Neural cell (in vitro differentiated cells): ENCODE results near the gene DNMT3A. TPM values are rescaled to one million over a fixed set of nuclear protein-coding genes. Genes with fewer than 3 reads are reported as not detected.

Source experiments
- H2AFZ ChIP-seq: fragments of 200-600, 300-800 bp; sonication (generic), shearing (Covaris generic); 2 replicates; pipeline ENCODE4 v1.6.0; 2014; ENCODE audit warnings: low read depth, mild to moderate bottlenecking, antibody characterized with exemption, low read length, moderate library complexity
- H3F3A ChIP-seq: fragments of 200-600 bp; shearing (Covaris generic); 2 replicates; pipeline ENCODE4 v1.6.1; 2016; ENCODE audit warnings: mild to moderate bottlenecking, moderate library complexity, mixed read lengths, antibody characterized with exemption, low read length; ENCODE audit not compliant: insufficient read depth, poor library complexity, severe bottlenecking
- H3K27ac ChIP-seq: fragments of 200-600, 300-800 bp; sonication (generic), shearing (Covaris generic); 2 replicates; pipeline ENCODE4 v1.5.1; 2014; ENCODE audit warnings: mild to moderate bottlenecking, low read length, moderate library complexity
- H3K27me3 ChIP-seq: fragments of 300-800, 200-600 bp; sonication (generic), shearing (Covaris generic); 2 replicates; pipeline ENCODE4 v1.6.0; 2014; ENCODE audit warnings: mild to moderate bottlenecking, low read depth, low read length, moderate library complexity; ENCODE audit not compliant: insufficient read depth
- H3K36me3 ChIP-seq: fragments of 300-800, 200-600 bp; sonication (generic), shearing (Covaris generic); 2 replicates; pipeline ENCODE4 v1.5.1; 2014; ENCODE audit warnings: mild to moderate bottlenecking, antibody characterized with exemption, low read length, moderate library complexity; ENCODE audit not compliant: insufficient read depth
- H3K4me2 ChIP-seq: fragments of 300-800, 200-600 bp; sonication (generic), shearing (Covaris generic); 2 replicates; pipeline ENCODE4 v1.6.0; 2014; ENCODE audit warnings: mild to moderate bottlenecking, low read length
- H3K4me3 ChIP-seq: fragments of 300-800, 200-600 bp; sonication (generic), shearing (Covaris generic); 2 replicates; pipeline ENCODE4 v1.5.1; 2014; ENCODE audit warnings: mild to moderate bottlenecking, low read length, moderate library complexity
- H3K79me2 ChIP-seq: fragments of 200-600 bp; shearing (Covaris generic); replicated peaks from 2 replicates; pipeline ENCODE4 v1.6.0; 2014; ENCODE audit warnings: mild to moderate bottlenecking, low read length, moderate library complexity; ENCODE audit not compliant: insufficient read depth
- H3K9ac ChIP-seq: fragments of 300-800, 200-600 bp; sonication (generic), shearing (Covaris generic); 2 replicates; pipeline ENCODE4 v1.6.1; 2016; ENCODE audit warnings: mild to moderate bottlenecking, low read length, mixed read lengths
- H3K9me2 ChIP-seq: fragments of 200-600 bp; shearing (Covaris generic); 2 replicates; pipeline ENCODE4 v1.6.1; 2016; ENCODE audit warnings: mild to moderate bottlenecking, low read length, mixed read lengths; ENCODE audit not compliant: insufficient read depth
- H3K9me3 ChIP-seq: fragments of 200-600, 300-800 bp; sonication (generic), shearing (Covaris generic); 2 replicates; pipeline ENCODE4 v1.6.1; 2016; ENCODE audit warnings: mild to moderate bottlenecking, mixed run types, low read length, moderate library complexity, mixed read lengths
- H4K20me1 ChIP-seq: fragments of 200-600 bp; shearing (Covaris generic); 2 replicates; pipeline ENCODE4 v1.6.1; 2016; ENCODE audit warnings: mild to moderate bottlenecking, mixed run types; ENCODE audit not compliant: insufficient read depth
- EP300 ChIP-seq: fragments of 450-650 bp; conservative IDR thresholded peaks from 2 replicates; pipeline ENCODE4 v1.6.1; 2014; ENCODE audit warnings: antibody characterized with exemption, mild to moderate bottlenecking, moderate library complexity; ENCODE audit not compliant: poor library complexity, severe bottlenecking
- EZH2 ChIP-seq: fragments of 200-600, 300-800 bp; shearing (Covaris generic), sonication (generic); IDR thresholded peaks from 2 replicates; pipeline ENCODE4 v1.6.1; 2014; ENCODE audit warnings: antibody characterized with exemption, low read length, borderline replicate concordance, mild to moderate bottlenecking; ENCODE audit not compliant: insufficient read depth, poor library complexity, severe bottlenecking
- MXI1 ChIP-seq: fragments of 450-650 bp; conservative IDR thresholded peaks from 2 replicates; pipeline ENCODE4 v1.6.1; 2014; ENCODE audit warnings: antibody characterized with exemption, mild to moderate bottlenecking; ENCODE audit not compliant: poor library complexity, severe bottlenecking
- POLR2AphosphoS5 ChIP-seq: IDR thresholded peaks from 2 replicates; pipeline ENCODE4 v1.6.1; 2012
- RAD21 ChIP-seq: fragments of 450-650 bp; conservative IDR thresholded peaks from 2 replicates; pipeline ENCODE4 v1.6.1; 2014; ENCODE audit warnings: antibody characterized with exemption, mild to moderate bottlenecking, moderate library complexity
- SMC3 ChIP-seq: fragments of 450-650 bp; conservative IDR thresholded peaks from 2 replicates; pipeline ENCODE4 v1.6.1; 2014; ENCODE audit warnings: antibody characterized with exemption, mild to moderate bottlenecking, moderate library complexity; ENCODE audit not compliant: poor library complexity
- TAF1 ChIP-seq: IDR thresholded peaks from 2 replicates; pipeline ENCODE4 v1.6.1; 2012; ENCODE audit warnings: low read depth
- polyA plus RNA-seq: library from polyadenylated mRNA; depleted of rRNA; stranded (reverse); fragments of >200 nt; gene quantifications from 2 replicates; pipeline ENCODE4 v1.2.3, GENCODE V29; 2014
- TF ChIP-seq, protein P1 (sequence below): fragments of 450-650 bp; IDR thresholded peaks from 2 replicates; pipeline ENCODE4 v1.5.1; 2014; ENCODE audit warnings: antibody characterized with exemption, mild to moderate bottlenecking, moderate library complexity; ENCODE audit not compliant: poor library complexity, severe bottlenecking
- TF ChIP-seq, protein P2 (sequence below): IDR thresholded peaks from 2 replicates; pipeline ENCODE4 v1.6.1; 2012; ENCODE audit warnings: borderline replicate concordance

DNMT3A gene
- polyA plus RNA-seq, 1 donor from 2014 or later = 33.0 TPM

DNA sequence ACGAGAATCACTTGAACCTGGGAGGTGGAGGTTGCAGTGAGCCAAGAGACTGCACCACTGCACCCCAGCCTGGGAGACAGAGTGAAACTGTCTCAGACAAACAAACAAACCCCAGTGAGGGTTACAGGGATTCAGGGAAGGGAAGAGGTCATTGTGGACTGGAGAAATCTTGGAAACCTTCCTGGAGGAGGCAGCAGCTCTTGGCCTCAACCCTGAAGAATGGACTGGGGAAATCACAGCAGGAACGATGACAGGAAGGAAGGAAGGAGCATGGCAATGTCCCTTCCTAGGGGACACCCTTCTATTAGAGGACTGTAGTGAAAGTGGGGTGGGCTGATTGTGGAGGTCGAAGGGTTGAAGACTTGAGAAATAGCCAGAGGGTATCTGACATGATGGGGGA is 72.5 kb downstream of the DNMT3A start:
- Histone ChIP-seq H3F3A (no peaks in the 10 kb centered on the region), H3K27ac (no peak overlapping the region), H3K79me2 (no peaks in the 10 kb centered on the region), H3K4me2 (no peak overlapping the region), H2AFZ (no peak overlapping the region), H3K9me3 (no peaks in the 10 kb centered on the region), H3K36me3 (no peaks in the 10 kb centered on the region), H3K9ac (no peak overlapping the region), H3K27me3 (no peaks in the 10 kb centered on the region), H4K20me1 (no peaks in the 10 kb centered on the region), H3K9me2 (no peaks in the 10 kb centered on the region), H3K4me3 (no peak overlapping the region)
- TF ChIP-seq EZH2 (no peak), MXI1 (no peak), EP300 (no peak), TAF1 (no peak), SMC3 (no peak)
- TF ChIP-seq, protein P1, sequence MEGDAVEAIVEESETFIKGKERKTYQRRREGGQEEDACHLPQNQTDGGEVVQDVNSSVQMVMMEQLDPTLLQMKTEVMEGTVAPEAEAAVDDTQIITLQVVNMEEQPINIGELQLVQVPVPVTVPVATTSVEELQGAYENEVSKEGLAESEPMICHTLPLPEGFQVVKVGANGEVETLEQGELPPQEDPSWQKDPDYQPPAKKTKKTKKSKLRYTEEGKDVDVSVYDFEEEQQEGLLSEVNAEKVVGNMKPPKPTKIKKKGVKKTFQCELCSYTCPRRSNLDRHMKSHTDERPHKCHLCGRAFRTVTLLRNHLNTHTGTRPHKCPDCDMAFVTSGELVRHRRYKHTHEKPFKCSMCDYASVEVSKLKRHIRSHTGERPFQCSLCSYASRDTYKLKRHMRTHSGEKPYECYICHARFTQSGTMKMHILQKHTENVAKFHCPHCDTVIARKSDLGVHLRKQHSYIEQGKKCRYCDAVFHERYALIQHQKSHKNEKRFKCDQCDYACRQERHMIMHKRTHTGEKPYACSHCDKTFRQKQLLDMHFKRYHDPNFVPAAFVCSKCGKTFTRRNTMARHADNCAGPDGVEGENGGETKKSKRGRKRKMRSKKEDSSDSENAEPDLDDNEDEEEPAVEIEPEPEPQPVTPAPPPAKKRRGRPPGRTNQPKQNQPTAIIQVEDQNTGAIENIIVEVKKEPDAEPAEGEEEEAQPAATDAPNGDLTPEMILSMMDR = no peak

DNA sequence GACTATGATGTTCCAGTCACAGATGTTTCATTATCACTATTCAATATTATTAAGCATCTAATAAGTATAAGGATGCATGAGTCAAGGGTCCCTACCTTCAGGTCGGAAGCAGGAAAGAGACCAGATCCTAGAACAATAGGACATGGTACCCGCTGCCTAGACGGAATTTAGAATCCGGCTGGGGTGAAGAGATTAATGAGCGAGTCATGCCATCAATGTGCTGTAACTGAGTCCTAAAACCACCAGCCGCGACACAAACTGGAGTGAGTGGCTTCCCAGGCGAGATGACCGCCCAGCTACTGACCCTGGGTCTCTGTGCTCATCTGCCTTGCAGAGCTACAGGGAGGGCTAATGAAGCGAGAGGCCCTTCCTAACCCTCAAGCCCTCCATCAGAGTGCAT is 73.6 kb downstream of the DNMT3A start:
- H3K79me2 ChIP-seq = no peaks in the 10 kb centered on the region

More for the DNA sequence above, 73.6 kb downstream of the DNMT3A start:
- H3K4me2 ChIP-seq = no peak overlapping the region
- H3K27ac ChIP-seq = no peak overlapping the region
- no peak overlapping the region for H3K9ac ChIP-seq
- H3F3A ChIP-seq = no peaks in the 10 kb centered on the region
- H3K9me2 ChIP-seq = no peaks in the 10 kb centered on the region
- H2AFZ ChIP-seq = no peak overlapping the region
- TF ChIP-seq TAF1 = no peak
- TF ChIP-seq SMC3 = no peak
- no peak for TF ChIP-seq EP300
- no peak for TF ChIP-seq POLR2AphosphoS5
- no peak for TF ChIP-seq EZH2
- TF ChIP-seq RAD21 = no peak
- TF ChIP-seq MXI1 = no peak
- TF ChIP-seq, protein P2, sequence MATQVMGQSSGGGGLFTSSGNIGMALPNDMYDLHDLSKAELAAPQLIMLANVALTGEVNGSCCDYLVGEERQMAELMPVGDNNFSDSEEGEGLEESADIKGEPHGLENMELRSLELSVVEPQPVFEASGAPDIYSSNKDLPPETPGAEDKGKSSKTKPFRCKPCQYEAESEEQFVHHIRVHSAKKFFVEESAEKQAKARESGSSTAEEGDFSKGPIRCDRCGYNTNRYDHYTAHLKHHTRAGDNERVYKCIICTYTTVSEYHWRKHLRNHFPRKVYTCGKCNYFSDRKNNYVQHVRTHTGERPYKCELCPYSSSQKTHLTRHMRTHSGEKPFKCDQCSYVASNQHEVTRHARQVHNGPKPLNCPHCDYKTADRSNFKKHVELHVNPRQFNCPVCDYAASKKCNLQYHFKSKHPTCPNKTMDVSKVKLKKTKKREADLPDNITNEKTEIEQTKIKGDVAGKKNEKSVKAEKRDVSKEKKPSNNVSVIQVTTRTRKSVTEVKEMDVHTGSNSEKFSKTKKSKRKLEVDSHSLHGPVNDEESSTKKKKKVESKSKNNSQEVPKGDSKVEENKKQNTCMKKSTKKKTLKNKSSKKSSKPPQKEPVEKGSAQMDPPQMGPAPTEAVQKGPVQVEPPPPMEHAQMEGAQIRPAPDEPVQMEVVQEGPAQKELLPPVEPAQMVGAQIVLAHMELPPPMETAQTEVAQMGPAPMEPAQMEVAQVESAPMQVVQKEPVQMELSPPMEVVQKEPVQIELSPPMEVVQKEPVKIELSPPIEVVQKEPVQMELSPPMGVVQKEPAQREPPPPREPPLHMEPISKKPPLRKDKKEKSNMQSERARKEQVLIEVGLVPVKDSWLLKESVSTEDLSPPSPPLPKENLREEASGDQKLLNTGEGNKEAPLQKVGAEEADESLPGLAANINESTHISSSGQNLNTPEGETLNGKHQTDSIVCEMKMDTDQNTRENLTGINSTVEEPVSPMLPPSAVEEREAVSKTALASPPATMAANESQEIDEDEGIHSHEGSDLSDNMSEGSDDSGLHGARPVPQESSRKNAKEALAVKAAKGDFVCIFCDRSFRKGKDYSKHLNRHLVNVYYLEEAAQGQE = no peak
- TF ChIP-seq, protein P1 = no peak
- H3K36me3 ChIP-seq = no peaks in the 10 kb centered on the region
- H3K9me3 ChIP-seq = no peaks in the 10 kb centered on the region
- no peaks in the 10 kb centered on the region for H4K20me1 ChIP-seq
- no peak overlapping the region for H3K4me3 ChIP-seq
- no peaks in the 10 kb centered on the region for H3K27me3 ChIP-seq
